Smooth muscle cell (in vitro differentiated cells): ENCODE results near the gene OR13C4. TPM values are rescaled to one million over a fixed set of nuclear protein-coding genes. Genes with fewer than 3 reads are reported as not detected.

Experiments
- DNase-seq: peaks from one replicate; lab custom pipeline; 2025; ENCODE audit not compliant: unreplicated experiment; lab: John Stamatoyannopoulos, UW
- H2AFZ ChIP-seq: fragments of 200-600 bp; sonication (generic); 2 replicates; pipeline ENCODE4 v1.6.0; 2016; ENCODE audit warnings: antibody characterized with exemption, low read depth, mild to moderate bottlenecking
- H3F3A ChIP-seq: fragments of 200-600 bp; sonication (generic); 2 replicates; pipeline ENCODE4 v1.6.0; 2017; ENCODE audit warnings: antibody characterized with exemption, low read depth
- H3K27ac ChIP-seq: fragments of 200-600 bp; sonication (generic); 2 replicates; pipeline ENCODE4 v1.5.1; 2016; ENCODE audit warnings: low read depth, mild to moderate bottlenecking
- H3K27me3 ChIP-seq: fragments of 200-600 bp; sonication (generic); 2 replicates; pipeline ENCODE4 v1.6.1; 2016; ENCODE audit warnings: low read depth, mild to moderate bottlenecking
- H3K36me3 ChIP-seq: fragments of 200-600 bp; sonication (generic); 2 replicates; pipeline ENCODE4 v1.5.1; 2016; ENCODE audit warnings: low read depth
- H3K4me1 ChIP-seq: fragments of 200-600 bp; sonication (generic); 2 replicates; pipeline ENCODE4 v1.5.1; 2016; ENCODE audit warnings: low read depth
- H3K4me2 ChIP-seq: fragments of 200-600 bp; sonication (generic); 2 replicates; pipeline ENCODE4 v1.6.0; 2016; ENCODE audit warnings: mild to moderate bottlenecking
- H3K4me3 ChIP-seq: fragments of 200-600 bp; sonication (generic); 2 replicates; pipeline ENCODE4 v1.5.1; 2016; ENCODE audit warnings: mild to moderate bottlenecking
- H3K79me2 ChIP-seq: fragments of 200-600 bp; sonication (generic); 2 replicates; pipeline ENCODE4 v1.6.0; 2016; ENCODE audit warnings: low read depth, mild to moderate bottlenecking
- H3K9ac ChIP-seq: fragments of 200-600 bp; sonication (generic); 2 replicates; pipeline ENCODE4 v1.6.0; 2016; ENCODE audit warnings: low read depth
- H3K9me3 ChIP-seq: fragments of 200-600 bp; sonication (generic); replicated peaks from 2 replicates; pipeline ENCODE4 v1.5.1; 2016; ENCODE audit warnings: low read depth
- H4K20me1 ChIP-seq: fragments of 200-600 bp; sonication (generic); 2 replicates; pipeline ENCODE4 v1.6.0; 2016; ENCODE audit warnings: low read depth
- WGBS: methylation state at CpG from one replicate; pipeline ENCODE4 v1.1.7; 2016; ENCODE audit warnings: low lambda C conversion rate; 5-methylcytosine and 5-hydroxymethylcytosine counted together
- polyA plus RNA-seq: library from polyadenylated mRNA; unstranded; fragments of >200 nt; fragmentation: Nextera tagmentation; extraction: Ambion mirVana; gene quantifications from 2 replicates; pipeline ENCODE4 v1.2.1, GENCODE V29; 2016
- total RNA-seq: library from RNA; depleted of rRNA; stranded (reverse); fragments of >200 nt; gene quantifications from 2 replicates; pipeline ENCODE4 v1.2.3, GENCODE V29; 2014
- TF ChIP-seq, protein P1 (sequence below): fragments of 200-600 bp; sonication (generic); IDR thresholded peaks from 2 replicates; pipeline ENCODE4 v1.5.1; 2017; ENCODE audit warnings: borderline replicate concordance, mild to moderate bottlenecking, antibody characterized with exemption; ENCODE audit not compliant: insufficient read depth, poor library complexity, severe bottlenecking

The OR13C4 gene
- total RNA-seq (not detected in 2 replicates), polyA plus RNA-seq (not detected in 2 replicates)

- TF ChIP-seq, protein P1, sequence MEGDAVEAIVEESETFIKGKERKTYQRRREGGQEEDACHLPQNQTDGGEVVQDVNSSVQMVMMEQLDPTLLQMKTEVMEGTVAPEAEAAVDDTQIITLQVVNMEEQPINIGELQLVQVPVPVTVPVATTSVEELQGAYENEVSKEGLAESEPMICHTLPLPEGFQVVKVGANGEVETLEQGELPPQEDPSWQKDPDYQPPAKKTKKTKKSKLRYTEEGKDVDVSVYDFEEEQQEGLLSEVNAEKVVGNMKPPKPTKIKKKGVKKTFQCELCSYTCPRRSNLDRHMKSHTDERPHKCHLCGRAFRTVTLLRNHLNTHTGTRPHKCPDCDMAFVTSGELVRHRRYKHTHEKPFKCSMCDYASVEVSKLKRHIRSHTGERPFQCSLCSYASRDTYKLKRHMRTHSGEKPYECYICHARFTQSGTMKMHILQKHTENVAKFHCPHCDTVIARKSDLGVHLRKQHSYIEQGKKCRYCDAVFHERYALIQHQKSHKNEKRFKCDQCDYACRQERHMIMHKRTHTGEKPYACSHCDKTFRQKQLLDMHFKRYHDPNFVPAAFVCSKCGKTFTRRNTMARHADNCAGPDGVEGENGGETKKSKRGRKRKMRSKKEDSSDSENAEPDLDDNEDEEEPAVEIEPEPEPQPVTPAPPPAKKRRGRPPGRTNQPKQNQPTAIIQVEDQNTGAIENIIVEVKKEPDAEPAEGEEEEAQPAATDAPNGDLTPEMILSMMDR = no peak
- no peaks in the 10 kb centered on the region for H3F3A ChIP-seq
These were observed at the start of gene OR13C4 for GRCh38 chr9:104527109-104527508. OR13C4 (minus strand) TSS chr9:104527209; CDS start chr9:104527209, 0 bp downstream.

DNA sequence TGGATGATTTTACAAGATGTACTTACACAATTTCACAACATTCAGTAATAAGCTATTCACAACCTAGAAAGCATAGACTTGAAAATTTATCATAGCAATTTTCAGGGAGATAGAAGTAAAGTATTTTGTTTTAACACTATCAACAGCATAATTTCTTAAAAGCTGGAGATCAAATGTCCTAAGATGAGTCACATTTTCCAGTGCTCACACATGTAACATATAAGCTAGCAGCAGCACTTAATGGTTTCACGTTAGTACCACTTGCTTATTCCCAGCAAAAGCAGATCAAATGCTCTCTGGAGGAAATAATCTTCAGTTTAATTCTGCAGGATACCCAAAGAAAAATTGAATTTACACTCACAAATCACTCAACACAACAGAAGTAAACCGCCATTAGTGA is 48.4 kb upstream of the OR13C4 start:
- Histone ChIP-seq H3K4me3 (no peak overlapping the region), H3F3A (no peaks in the 10 kb centered on the region), H3K27me3 (no peaks in the 10 kb centered on the region), H3K4me2 (no peak overlapping the region), H3K79me2 (no peaks in the 10 kb centered on the region), H3K9ac (no peak overlapping the region), H3K36me3 (no peaks in the 10 kb centered on the region), H3K27ac (no peak overlapping the region), H2AFZ (no peak overlapping the region), H3K4me1 (no peaks in the 10 kb centered on the region), H4K20me1 (no peaks in the 10 kb centered on the region), H3K9me3 (no peaks in the 10 kb centered on the region)
- WGBS = 77% methylated on average over 2 of the region's 2 CpGs
- TF ChIP-seq, protein P1 = no peak
- no peak for DNase-seq

More at GRCh38 chr9:104527109-104527508, at the start of gene OR13C4:
- no peaks in the 10 kb centered on the region for H3K4me1 ChIP-seq
- no peak within 1 kb of the TSS for H2AFZ ChIP-seq
- H3K4me3 ChIP-seq = no peak within 1 kb of the TSS
- H3K79me2 ChIP-seq = no peaks in the 10 kb centered on the region
- H3K36me3 ChIP-seq = no peaks in the 10 kb centered on the region
- no peaks in the 10 kb centered on the region for H3K9me3 ChIP-seq
- H3K4me2 ChIP-seq = no peak within 1 kb of the TSS
- H3K27me3 ChIP-seq = no peaks in the 10 kb centered on the region
- no peak for DNase-seq
- no peak within 1 kb of the TSS for H3K9ac ChIP-seq
- H4K20me1 ChIP-seq = no peaks in the 10 kb centered on the region
- no peak within 1 kb of the TSS for H3K27ac ChIP-seq

- Histone ChIP-seq H4K20me1 (no peaks in the 10 kb centered on the region), H3K79me2 (no peaks in the 10 kb centered on the region), H3K4me1 (no peaks in the 10 kb centered on the region), H3K27me3 (no peaks in the 10 kb centered on the region), H3F3A (no peaks in the 10 kb centered on the region), H3K4me2 (no peak overlapping the region), H3K9me3 (no peaks in the 10 kb centered on the region), H3K36me3 (no peaks in the 10 kb centered on the region), H3K4me3 (no peak overlapping the region), H3K9ac (no peak overlapping the region), H3K27ac (no peak overlapping the region), H2AFZ (no peak overlapping the region)
- no peak for DNase-seq
- WGBS = 70% methylated on average over 1 of the region's 1 CpG
- TF ChIP-seq, protein P1 = no peak
These were observed 45.6 kb upstream of the OR13C4 start for GRCh38 chr9:104572612-104573011.

DNA sequence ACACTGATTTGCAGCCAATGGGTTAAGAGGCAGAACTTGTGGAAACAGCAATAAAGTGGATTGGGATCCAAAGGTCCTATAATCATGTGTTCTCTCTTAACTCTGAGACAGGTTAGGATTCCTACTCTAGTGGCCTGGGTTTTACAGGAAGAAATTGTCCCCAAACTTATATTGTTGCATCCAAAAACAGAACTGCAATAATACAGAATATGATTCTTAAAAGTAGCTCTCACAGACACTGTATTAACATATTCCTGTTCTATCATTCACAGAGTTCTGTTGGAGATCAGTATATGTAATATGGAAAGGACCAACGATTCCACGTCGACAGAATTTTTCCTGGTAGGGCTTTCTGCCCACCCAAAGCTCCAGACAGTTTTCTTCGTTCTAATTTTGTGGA is 41.9 kb upstream of the OR13C4 start, which contains the start of gene OR13C8:
Gene OR13C8 (plus strand): TSS at position 301 of the 400 bp plus-strand sequence. CDS start 0 bp downstream, at position 301.
- H3K36me3 ChIP-seq = no peaks in the 10 kb centered on the region
- no peaks in the 10 kb centered on the region for H3F3A ChIP-seq
- TF ChIP-seq, protein P1 = no peak
- no peak within 1 kb of the TSS for H3K4me2 ChIP-seq
- no peak within 1 kb of the TSS for H3K9ac ChIP-seq
- H3K27me3 ChIP-seq = no peaks in the 10 kb centered on the region
- no peaks in the 10 kb centered on the region for H3K9me3 ChIP-seq
- H4K20me1 ChIP-seq = no peaks in the 10 kb centered on the region
- H3K4me1 ChIP-seq = peaks cover 4% of the 10 kb centered on the region
- no peaks in the 10 kb centered on the region for H3K79me2 ChIP-seq
- no peak within 1 kb of the TSS for H3K27ac ChIP-seq
- no peak for DNase-seq
- no peak within 1 kb of the TSS for H3K4me3 ChIP-seq
- no peak within 1 kb of the TSS for H2AFZ ChIP-seq
- WGBS = 88% methylated on average over 4 of the region's 4 CpGs
